Parathyroid adenoma (tissue), 2 donors: ENCODE results near the gene SLC22A3.

Source experiments
- H2AFZ ChIP-seq: fragments of 300-600 bp; sonication (generic); one replicate; pipeline ENCODE4 v1.7.0; 2017; ENCODE audit warnings: antibody characterized with exemption, mild to moderate bottlenecking
- H3K27ac ChIP-seq: fragments of 300-600 bp; sonication (generic); one replicate; pipeline ENCODE4 v1.7.0; 2017
- H3K27me3 ChIP-seq: fragments of 300-600 bp; sonication (generic); one replicate; pipeline ENCODE4 v1.7.0; 2017; ENCODE audit warnings: low read length; ENCODE audit not compliant: control insufficient read depth, insufficient read depth
- H3K36me3 ChIP-seq: fragments of 300-600 bp; sonication (generic); one replicate; pipeline ENCODE4 v1.7.0; 2017; ENCODE audit warnings: low read length; ENCODE audit not compliant: control insufficient read depth, insufficient read depth
- H3K4me1 ChIP-seq: fragments of 300-600 bp; sonication (generic); one replicate; pipeline ENCODE4 v1.7.0; 2017; ENCODE audit warnings: control low read depth
- H3K4me2 ChIP-seq: fragments of 300-600 bp; sonication (generic); one replicate; pipeline ENCODE4 v1.7.0; 2017; ENCODE audit warnings: low read length
- H3K4me3 ChIP-seq: fragments of 300-600 bp; sonication (generic); one replicate; pipeline ENCODE4 v1.7.0; 2017; ENCODE audit warnings: low read depth, low read length
- H3K79me2 ChIP-seq: fragments of 300-600 bp; sonication (generic); one replicate; pipeline ENCODE4 v1.7.0; 2017; ENCODE audit warnings: control low read depth
- H3K9ac ChIP-seq: fragments of 300-600 bp; sonication (generic); one replicate; pipeline ENCODE4 v1.7.0; 2017; ENCODE audit warnings: mild to moderate bottlenecking
- H3K9me3 ChIP-seq: fragments of 300-600 bp; sonication (generic); one replicate; pipeline ENCODE4 v1.7.0; 2017; ENCODE audit warnings: low read length; ENCODE audit not compliant: control insufficient read depth
- CTCF ChIP-seq: fragments of 300-600 bp; sonication (generic); IDR thresholded peaks from one replicate; pipeline ENCODE4 v1.7.0; 2017; ENCODE audit warnings: antibody characterized with exemption, mild to moderate bottlenecking
- donor health status: primary hyperparathyroidism.

The SLC22A3 gene

GRCh38 chr6:160333841-160334240, 14.3 kb upstream of the SLC22A3 start:
- no peak for TF ChIP-seq CTCF
- Histone ChIP-seq H3K9ac (no peak overlapping the region), H3K79me2 (no peaks in the 10 kb centered on the region), H3K27ac (no peak overlapping the region), H2AFZ (no peak overlapping the region), H3K4me1 (no peaks in the 10 kb centered on the region), H3K27me3 (no peaks in the 10 kb centered on the region), H3K9me3 (no peaks in the 10 kb centered on the region), H3K4me3 (no peak overlapping the region), H3K36me3 (no peaks in the 10 kb centered on the region), H3K4me2 (no peak overlapping the region)

- H3K36me3 ChIP-seq = no peaks in the 10 kb centered on the region
- H2AFZ ChIP-seq = no peak overlapping the region
- H3K27ac ChIP-seq = no peak overlapping the region
- no peak for TF ChIP-seq CTCF
- no peaks in the 10 kb centered on the region for H3K27me3 ChIP-seq
- no peaks in the 10 kb centered on the region for H3K9me3 ChIP-seq
- H3K4me2 ChIP-seq = no peak overlapping the region
- H3K4me3 ChIP-seq = no peak overlapping the region
- H3K4me1 ChIP-seq = no peaks in the 10 kb centered on the region
- no peaks in the 10 kb centered on the region for H3K79me2 ChIP-seq
- no peak overlapping the region for H3K9ac ChIP-seq
Measured at GRCh38 chr6:160336200-160336599, 12.0 kb upstream of the SLC22A3 start.

DNA sequence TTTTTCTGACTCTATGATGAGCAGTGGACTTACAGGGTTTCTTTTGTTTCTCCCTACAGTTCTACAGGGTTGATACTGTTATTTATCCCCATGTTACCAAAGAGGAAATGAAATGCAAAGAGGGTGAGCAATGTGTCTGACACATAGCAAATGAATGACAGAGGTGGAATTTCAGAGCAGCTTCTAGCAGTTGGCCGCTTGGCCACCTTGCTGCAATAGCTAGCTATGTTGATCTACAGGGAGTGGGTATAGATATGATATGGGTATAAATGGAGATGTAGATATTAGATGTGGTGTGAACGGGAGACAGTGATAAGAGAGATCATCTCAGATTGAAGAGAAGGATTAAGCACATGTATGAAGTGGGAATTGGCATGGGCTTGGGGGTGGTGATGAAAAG, 10.9 kb upstream of the SLC22A3 start:
- Histone ChIP-seq H3K79me2 (no peaks in the 10 kb centered on the region), H3K9ac (no peak overlapping the region), H3K36me3 (no peaks in the 10 kb centered on the region), H2AFZ (no peak overlapping the region), H3K27ac (no peak overlapping the region), H3K4me1 (no peaks in the 10 kb centered on the region), H3K9me3 (no peaks in the 10 kb centered on the region), H3K4me3 (no peak overlapping the region), H3K27me3 (no peaks in the 10 kb centered on the region), H3K4me2 (no peak overlapping the region)
- TF ChIP-seq CTCF = no peak

DNA sequence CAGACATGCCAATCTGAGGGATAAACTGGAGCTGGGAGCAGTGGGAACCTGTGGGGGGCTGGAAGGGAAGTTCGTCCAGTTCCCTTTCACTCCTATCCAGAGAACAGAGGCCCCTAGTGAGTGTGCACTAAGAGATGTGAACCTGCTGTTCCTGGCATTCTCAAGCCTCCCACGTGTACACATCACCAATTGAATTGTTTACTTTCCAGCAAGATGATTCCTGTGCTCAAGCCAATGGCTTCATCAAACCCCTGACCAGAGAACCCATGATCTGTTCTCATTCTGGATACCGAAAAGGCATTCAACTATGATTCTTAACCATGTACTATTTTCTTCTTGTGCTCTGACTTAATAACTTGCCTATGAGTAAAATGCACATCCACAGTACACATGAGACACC, 10.2 kb upstream of the SLC22A3 start:
- no peaks in the 10 kb centered on the region for H3K4me1 ChIP-seq
- H3K79me2 ChIP-seq = no peaks in the 10 kb centered on the region
- no peak for TF ChIP-seq CTCF
- H3K27ac ChIP-seq = no peak overlapping the region
- no peaks in the 10 kb centered on the region for H3K36me3 ChIP-seq
- H2AFZ ChIP-seq = no peak overlapping the region
- H3K9me3 ChIP-seq = no peaks in the 10 kb centered on the region
- H3K9ac ChIP-seq = no peak overlapping the region
- no peak overlapping the region for H3K4me3 ChIP-seq
- H3K4me2 ChIP-seq = no peak overlapping the region
- no peaks in the 10 kb centered on the region for H3K27me3 ChIP-seq

- no peak overlapping the region for H3K4me3 ChIP-seq
- no peak for TF ChIP-seq CTCF
- H3K9ac ChIP-seq = no peak overlapping the region
- H2AFZ ChIP-seq = no peak overlapping the region
- H3K4me1 ChIP-seq = no peaks in the 10 kb centered on the region
- H3K27me3 ChIP-seq = no peaks in the 10 kb centered on the region
- H3K9me3 ChIP-seq = no peaks in the 10 kb centered on the region
- no peak overlapping the region for H3K27ac ChIP-seq
- no peak overlapping the region for H3K4me2 ChIP-seq
- H3K36me3 ChIP-seq = no peaks in the 10 kb centered on the region
- no peaks in the 10 kb centered on the region for H3K79me2 ChIP-seq
Measured at GRCh38 chr6:160343144-160343543, 5.0 kb upstream of the SLC22A3 start.
